ENCODE results near the gene KCTD19.
A peak's percentile ranks its signal among the peaks of the same experiment; 100 is the strongest.

Gene KCTD19

DNA sequence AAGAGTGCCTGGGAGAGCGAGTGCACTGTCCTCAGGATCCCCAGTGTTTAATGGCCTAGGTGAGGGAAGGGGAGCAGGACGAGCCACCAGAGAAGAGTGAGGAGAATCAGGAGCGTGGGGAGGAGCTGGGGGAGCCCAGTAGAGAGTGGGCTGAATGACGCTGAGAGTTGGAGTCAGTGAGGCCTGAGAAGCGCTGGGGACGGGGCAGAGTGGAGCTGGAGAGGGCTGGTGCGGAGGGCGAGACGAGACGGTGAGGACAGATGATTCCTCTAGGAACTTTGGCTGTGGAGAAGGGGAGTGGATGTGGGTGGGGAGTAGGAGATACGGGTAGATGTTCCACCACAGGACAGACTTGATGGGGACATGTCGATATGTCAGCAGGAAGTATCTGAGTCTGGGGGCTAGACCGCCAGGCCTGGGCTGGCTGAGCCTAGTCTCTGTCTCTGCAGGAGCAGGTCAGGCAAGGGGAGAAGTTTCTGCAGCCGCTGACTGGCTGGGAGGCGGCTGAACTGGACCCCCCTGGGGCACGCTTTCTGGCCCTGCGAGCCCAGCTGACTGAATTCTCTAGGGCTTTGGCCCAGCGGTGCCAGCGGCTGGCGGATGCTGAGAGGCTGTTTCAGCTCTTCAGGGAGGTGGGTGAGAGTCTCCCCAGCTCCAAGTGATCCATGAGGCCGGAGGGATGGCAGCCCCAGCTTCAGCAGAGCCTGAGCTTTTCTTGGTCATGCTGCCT, 42.5 kb downstream of the KCTD19 start:
- no peak for DNase-seq

DNA sequence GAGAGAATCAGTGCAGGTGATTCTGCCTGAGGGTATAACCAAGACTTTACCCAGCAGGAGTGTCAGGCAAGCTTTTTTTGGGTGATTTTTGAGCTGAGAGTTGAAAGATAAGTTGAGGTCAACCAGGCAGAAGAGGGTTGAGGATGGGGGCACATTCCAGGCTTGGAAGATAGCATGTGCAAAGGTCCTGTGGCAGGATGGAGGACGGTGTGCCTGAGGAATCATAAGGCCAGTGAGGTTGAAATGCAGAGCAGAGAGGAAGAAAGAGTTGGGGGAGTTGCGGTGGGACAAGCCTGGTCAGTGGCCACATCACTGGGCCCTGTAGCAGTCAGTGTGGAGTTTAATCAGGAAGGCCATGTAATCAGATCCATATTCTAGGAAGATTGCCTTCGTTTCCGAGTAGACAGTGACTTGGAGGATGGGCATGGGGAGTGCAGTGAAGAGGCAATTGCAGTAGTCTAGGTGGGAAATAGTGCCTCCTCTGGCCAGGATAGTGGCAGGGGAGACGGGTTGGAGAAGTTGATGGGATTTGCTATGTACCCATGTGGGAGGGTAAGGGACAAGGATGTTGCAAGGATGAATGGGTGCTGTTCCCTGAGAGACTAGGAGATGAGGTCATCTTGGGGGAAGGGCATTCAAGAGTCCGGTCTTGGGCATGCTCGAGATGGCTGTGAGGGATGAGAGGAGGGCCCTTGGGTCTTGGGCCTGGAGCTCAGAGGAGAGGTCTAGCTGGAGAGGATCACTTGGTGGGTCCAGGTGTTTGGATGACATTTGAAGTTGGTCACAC, 43.3 kb downstream of the KCTD19 start:
- DNase-seq, result no peak

DNA sequence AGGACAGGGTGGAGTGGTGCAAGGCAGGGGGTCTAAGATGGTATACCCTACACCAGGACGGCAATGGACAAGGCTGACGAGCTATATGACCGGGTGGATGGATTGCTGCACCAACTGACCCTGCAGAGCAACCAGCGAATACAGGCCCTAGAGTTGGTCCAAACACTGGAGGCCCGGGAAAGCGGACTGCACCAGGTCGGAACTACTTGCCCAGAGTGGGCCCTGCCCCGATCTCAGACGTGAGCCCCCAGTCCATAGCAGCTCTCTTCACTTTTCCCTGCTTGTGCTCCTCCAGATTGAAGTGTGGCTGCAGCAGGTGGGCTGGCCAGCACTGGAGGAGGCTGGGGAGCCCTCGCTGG, 44.1 kb downstream of the KCTD19 start:
- no peak for DNase-seq

DNA sequence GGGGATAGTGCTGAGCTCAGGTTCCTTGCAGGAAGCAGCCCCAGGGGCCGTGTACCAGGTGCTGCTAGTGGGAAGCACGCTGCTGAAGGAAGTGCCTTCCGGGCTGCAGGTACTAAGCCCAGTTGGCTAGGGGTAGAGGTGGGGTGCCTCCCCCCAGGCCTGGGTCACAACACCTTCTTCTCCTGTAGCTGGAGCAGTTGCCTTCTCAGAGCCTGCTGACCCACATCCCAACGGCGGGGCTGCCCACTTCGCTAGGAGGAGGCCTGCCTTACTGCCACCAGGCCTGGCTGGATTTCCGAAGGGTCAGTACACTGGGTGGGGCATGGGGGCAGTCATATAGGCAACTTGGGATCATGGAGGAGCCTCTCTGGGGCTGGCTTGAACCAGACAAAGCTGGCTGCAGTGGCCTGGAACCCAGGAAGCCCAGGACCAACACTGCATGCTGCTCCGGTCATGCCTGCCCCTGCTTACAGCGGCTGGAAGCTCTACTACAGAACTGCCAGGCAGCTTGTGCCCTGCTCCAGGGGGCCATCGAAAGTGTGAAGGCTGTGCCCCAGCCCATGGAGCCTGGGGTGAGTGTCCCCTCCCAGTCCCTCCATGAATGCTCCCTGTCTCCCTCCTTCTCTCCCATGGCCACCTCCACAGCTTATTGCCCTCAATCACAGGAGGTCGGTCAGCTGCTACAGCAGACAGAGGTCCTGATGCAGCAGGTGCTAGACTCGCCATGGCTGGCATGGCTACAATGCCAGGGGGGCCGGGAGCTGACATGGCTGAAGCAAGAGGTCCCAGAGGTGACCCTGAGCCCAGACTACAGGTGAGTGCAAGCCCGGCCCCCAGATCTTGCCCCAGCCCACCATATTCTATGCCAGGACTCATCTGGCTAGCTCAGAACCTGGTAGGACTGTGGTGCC, 44.8 kb downstream of the KCTD19 start:
- DNase-seq, result no peak

DNA sequence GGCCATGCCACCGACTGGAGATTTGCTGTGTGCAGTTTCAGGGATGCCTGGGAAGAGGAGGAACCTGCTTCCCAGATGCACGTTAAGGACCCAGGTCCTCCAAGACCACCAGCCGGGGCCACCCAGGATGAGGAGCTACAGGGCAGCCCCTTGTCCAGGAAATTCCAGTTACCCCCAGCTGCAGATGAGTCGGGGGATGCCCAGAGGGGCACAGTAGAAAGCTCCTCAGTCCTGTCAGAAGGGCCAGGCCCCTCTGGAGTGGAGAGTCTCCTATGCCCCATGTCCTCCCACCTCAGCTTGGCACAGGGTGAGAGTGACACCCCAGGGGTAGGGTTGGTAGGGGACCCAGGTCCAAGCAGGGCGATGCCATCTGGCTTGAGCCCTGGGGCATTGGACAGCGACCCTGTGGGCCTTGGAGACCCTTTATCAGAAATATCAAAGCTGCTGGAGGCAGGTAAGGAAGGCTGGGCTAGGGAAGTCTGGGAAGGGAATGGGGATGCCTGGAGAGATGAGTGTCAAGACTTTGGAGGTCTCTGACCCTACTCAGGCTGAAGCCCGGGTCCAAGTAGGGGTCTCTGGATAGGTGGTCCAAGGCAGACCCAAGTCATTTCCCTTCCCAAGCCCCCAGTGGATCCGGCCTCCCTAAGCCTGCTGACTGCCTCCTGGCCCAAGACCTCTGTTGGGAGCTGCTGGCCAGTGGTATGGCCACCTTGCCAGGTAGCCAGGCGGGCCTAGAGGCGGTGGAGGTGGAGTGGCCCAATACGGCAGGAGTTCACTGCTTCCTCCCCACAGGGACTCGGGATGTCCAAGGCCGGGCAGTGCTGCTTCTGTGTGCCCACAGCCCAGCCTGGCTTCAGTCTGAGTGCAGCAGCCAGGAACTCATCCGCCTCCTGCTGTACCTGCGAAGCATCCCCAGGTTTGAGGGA, 46.2 kb downstream of the KCTD19 start:
- no peak for DNase-seq

DNA sequence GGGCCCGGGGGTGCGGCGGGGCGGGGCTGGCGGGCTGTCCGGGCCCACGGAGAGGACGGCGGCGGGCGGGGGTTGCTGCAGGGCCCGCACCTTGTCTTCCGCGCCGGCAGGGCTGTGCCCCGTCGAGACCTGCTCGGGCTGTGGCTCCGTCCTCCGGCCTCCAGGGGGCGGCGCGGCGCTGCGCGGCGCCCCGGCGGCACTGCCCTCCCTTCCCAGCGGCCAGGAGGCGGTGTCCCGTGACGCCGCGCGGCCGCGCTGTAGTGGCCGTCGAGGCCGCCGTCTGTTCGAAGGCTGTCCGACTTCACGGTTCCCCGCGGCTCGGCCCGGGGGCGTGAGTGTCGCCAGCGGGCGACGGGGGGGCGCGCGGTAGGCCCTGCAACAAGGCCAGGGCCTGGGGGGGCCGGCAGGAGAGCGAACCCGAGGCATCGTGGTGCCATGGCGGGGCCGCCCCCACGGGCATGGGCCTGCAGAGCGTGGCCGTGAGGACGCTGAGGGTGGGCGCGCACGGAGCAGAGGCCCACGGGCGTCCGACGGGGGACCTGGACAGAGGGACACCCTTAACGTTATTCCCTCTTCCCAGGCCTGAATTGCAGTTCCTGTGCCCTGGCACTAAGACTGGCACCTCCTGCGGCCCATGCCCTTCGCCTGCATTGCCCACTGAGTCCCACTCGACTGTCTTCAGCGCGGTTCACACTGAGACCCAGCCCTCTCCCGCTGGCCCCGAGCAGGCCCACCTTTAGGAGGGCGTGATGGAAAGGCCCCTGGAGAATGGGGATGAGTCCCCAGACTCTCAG, 47.0 kb downstream of the KCTD19 start, which contains the start of gene PLEKHG4:
TSS of gene PLEKHG4 (plus strand) at position 237 of the 794 bp plus-strand sequence. CDS start at position 750, 513 bp downstream.
- peak in 16 of 56 donors; percentile 4 to 63 (median 26) for DNase-seq

DNA sequence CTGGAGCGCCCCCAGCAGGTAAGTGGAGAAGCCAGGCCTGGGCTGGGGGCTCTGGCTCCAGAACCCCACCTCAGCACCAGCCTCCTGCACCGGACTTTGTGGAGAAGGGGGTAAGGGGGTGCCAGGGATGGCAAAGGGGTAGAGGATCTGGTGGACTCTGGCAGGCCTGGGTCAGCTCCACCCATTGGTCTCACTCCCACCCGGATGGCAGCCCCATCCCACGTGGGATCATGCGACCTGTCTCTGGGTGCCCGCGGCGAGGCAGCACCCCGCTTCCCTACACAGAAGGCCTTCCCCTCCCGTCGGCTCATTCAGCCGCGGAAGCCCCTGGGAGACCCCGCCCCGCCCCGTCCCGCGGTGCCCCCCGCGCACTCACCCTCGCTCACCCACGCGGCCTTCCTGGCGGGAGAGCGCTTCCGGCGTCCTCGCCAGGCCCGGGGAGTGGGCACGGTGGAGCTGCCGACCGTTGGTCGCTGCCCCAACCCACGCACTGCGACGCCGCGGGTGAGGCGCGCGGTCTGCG, 47.7 kb downstream of the KCTD19 start:
- DNase-seq, result peak in 3 of 56 donors; percentile 1 to 30 (median 12)

DNA sequence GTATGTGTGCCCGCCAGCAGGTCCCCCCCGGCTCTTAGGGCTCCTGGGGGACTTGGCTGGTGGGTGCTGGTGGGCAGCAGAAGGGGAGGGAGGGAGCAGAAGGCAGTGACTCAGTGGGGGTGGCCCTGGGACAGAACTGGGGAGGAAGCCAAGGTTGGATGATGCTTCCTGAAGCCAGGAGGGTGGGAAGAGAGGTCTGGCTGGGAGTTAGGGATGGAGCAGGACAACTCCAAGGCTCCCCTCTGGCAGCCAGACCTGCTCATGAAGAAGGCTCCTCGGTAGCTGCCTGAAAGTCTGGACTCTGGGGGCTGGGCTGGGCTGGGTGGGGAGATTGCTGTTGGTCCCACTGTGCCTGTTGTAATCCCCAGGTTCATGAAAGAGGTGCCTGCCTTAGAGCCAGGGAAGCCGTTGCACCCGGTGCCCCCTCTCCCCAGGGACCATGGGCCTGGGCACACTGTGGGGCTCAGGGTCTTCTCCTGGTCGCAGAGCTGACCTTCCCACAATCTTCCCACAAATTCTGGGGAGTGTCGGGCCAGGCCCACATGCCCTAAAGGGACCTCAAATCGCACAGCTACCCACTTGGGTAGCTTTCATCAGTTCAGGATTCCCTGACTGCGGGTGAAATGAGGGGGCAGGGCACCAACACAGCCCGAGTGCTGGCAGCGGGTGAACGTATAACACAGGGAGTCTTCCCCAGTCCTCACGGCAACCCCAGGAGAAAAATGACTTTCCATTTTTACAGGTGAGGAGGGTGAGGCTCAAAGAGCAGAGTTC, 48.4 kb downstream of the KCTD19 start:
- no peak for DNase-seq

DNA sequence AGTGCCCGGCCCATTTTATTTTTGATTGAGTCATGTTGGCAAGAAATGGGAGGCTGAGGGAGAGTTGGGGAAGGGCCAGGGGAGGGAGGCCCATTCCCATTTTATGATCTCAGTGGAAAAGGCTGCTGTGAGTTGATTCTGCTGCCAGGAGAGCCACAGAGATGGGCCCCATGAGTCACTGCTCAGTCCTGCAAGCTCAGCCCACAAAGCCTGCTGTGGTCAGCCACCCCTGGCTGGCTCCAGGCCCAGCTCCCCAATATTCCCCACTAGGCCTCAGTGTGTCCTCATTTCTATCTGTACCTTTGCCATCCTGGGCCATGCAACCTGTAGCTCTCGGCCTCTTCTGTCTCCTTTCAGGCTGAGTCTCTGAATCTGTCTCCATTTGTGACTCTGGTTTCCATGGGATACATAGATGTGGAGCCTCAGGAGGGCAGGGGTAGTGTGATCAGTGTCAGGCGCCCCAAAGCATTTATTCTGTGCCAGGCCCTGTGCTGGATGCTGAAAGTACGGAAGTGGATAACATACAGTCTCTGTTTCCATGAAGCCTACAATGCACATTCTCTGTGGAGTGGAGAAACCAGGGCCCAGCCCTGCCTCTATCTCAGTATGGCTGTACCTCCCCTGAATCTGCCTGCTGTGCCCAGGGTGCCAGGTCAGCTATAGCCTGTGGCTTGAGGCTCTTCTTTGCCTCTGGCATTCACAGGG, 49.1 kb downstream of the KCTD19 start:
- no peak for DNase-seq

DNA sequence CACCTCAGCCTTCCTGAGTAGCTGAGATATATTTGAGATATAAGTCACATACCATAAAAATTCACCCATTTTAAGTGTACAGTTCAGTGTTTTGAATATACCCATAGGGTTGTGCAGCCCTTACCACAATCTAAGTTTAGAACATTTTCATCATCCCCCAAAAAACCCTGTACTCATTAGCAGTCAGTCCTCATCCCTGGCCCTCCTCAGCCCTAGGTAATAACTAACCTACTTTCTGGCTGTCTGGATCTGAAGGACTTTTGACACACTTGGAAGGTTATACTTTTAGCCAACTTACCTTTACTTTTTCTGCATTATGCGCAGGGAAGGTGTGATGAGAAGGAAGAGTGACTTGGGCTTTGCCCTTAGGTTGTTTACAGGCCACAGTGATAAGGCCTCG, 51.2 kb downstream of the KCTD19 start:
- DNase-seq, result no peak

DNA sequence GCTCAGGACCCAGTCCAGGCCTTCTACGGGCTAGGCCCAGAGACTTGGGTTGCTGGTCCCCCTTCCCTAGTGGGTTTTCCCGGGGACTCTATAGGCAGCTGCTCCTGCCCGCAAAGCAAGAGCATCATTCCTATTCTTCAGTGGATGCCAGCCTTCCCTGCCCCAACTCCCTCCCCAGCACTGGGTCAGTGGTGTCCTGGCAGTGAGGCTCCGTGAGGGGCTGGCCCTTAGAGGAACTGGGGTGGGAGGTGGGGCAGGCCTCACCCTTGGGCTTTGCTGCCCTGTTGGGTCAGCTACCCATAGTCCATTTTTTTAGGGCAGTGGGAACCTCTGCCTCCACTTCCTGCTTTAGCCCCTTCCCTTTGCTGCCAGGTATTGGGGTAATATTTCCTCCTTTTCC, 55.1 kb downstream of the KCTD19 start:
- no peak for DNase-seq

DNA sequence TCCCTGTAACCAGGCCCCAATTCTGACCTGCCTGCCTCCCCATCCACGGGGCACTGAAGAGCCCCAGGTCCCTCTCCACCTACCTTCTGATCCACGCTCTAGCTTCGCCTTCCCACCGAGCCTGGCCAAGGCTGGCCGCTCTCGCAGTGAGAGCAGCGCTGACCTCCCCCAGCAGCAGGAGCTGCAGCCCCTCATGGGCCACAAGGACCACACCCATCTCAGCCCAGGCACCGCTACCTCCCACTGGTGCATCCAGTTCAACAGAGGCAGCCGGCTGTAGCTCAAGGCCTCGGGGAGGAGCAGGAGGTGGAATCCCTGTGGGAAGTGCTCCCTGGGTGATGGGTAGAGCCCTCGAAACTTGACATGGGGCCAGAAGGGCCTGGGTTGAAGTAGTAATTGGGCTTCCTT, 55.6 kb downstream of the KCTD19 start:
- DNase-seq, result no peak

DNA sequence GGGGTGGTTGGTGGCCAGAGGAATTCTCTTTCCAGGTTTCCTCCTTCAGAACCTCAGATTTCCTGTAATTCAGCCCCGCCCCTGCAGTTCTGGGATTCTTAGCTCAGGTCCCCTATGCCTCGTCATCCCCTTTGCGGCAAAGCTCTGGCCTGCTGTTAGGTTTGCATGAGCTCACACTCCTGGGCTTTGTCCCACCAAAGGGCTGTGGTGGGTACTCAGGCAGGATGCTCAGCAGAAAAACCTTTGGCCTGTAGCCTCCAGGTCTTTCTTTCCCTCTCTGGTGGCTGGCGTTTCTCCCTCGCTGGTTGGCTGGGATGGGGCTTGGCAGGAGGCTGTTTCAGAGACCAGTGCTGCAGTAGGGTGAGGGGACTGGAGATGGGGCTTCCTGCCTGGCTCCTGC, 56.8 kb downstream of the KCTD19 start:
- no peak for DNase-seq

DNA sequence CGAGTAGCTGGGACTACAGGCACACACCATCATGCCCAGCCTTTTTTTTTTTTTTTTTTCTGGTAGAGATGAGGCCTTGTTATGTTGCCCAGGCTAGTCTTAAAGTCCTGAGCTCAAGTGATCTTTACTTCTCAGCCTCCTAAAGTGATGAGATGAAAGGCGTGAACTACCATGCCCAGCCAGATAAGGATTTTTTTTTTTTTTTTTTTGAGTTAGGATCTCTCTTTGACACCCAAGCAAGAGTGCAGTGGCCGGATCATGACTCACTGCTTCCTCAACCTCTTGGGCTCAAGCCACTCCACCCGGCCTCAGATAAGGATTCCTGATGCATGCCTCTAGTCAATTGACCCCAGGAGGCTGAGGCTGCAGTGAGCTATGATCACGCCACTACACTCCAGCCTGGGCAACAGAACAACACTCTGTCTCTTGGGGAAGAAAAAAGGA, 58.4 kb downstream of the KCTD19 start:
- DNase-seq, result no peak

DNA sequence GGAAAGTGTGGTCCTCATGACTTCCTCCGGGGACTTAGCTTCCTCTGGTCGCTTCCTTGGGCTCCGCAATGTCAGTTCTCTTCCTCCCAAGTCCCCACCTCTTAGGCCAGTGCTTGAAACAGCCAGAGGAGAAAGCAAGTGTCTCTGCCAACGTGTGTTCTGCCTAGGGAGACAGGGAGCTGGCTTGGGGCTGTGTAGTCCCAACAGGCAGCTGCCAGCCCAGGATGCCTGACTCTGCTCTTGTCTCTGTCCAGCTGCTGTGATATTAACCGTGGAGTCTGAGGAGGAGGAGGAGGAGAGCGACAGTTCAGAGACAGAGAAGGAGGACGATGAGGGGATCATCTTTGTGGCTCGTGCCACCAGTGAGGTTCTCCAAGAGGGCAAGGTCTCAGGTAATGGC, 60.7 kb downstream of the KCTD19 start:
- DNase-seq, result no peak

DNA sequence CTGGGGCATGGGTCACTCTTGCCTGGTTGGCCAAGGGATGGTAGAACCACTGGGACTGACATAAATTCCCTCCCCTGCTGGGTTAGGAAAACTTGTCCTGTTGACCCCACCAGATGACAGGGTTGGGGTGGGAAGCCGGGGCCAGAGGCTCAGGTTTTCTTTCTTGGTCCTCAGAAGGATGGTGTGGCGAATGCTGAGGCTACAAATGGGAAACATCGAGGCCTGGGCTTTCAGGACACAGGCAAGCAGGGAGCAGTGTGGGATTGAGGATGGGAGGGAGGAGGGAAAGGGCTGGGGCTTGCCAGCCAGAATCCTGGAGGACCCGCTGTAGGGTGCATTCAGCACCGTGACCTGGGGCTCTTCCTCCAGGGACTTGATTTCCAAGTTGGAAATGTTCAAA, 61.7 kb downstream of the KCTD19 start:
- DNase-seq, result no peak

DNA sequence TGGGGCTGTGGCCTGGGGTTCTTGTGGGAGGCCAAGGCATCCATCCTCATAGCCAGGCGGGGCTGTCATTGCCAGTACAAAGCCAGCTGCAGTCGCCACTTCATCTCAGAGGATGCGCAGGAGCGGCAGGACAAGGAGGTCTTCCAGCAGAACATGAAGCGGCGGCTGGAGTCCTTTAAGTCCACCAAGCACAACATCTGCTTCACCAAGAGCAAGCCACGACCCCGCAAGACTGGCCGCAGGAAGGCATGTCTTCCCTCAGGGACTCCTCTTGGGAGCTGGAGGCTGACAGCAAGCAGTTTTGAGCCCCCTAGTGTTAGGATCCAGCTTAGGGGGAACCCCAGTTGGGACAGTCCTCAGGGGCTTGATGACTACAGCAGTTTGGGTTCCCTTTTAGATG, 62.3 kb downstream of the KCTD19 start:
- DNase-seq, result no peak

DNA sequence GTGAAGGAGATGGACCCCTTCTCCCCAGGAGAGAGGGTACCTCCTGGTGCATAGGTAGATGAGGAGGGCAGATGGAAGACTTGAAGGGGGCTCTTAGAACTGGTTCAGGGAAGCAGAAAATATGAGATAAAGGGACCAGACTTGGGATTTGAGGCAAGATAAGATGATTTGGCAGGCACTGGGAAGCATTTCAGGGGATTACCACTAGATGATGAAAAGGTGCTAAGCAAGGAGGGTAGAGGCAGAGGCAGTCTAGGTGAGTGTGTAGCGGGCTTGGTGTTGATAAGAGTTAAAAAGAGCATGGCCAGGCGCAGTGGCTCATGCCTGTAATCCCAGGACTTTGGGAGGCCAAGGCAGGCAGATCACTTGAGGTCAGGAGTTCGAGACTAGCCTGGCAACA, 63.3 kb downstream of the KCTD19 start:
- DNase-seq, result no peak

All from amygdala (tissue), 56 donors.